HG03460 (cell line): ENCODE data around the gene NKAPD1.
"Not testable (repeated sequence)": the region's sequence is repeated elsewhere in the genome, so short reads cannot be mapped to it uniquely, and the experiment has no call there.

Source experiments
- ATAC-seq: cut with Tn5 transposase; IDR thresholded peaks from one replicate; pipeline ENCODE4 v1.9.1; 2021; ENCODE audit not compliant: unreplicated experiment

Gene NKAPD1

GRCh38 chr11:112085822-112086421 is 11.8 kb downstream of the NKAPD1 start:
- peak; percentile 28 for ATAC-seq

- ATAC-seq = peak; percentile 86
These were observed 12.5 kb downstream of the NKAPD1 start, which contains the start of the genes SDHD and TIMM8B for GRCh38 chr11:112086422-112087191. TSS of gene SDHD (plus strand) at chr11:112086873. CDS start at chr11:112086908, 35 bp downstream. TSS of gene TIMM8B (minus strand) at chr11:112086756. CDS start at chr11:112086723, 33 bp downstream.

GRCh38 chr11:112087212-112087611 is 13.1 kb downstream of the NKAPD1 start:
- no peak for ATAC-seq

- not testable (repeated sequence) for ATAC-seq
These were observed 21.2 kb downstream of the NKAPD1 start for GRCh38 chr11:112095302-112095701.

- ATAC-seq = no peak
These were observed 22.1 kb downstream of the NKAPD1 start for GRCh38 chr11:112096194-112096593.

- no peak for ATAC-seq
These were observed 23.8 kb downstream of the NKAPD1 start for GRCh38 chr11:112097734-112098528.

GRCh38 chr11:112100462-112100861 is 26.4 kb downstream of the NKAPD1 start:
- ATAC-seq = no peak

GRCh38 chr11:112103446-112103845 is 29.3 kb downstream of the NKAPD1 start:
- ATAC-seq = no peak

GRCh38 chr11:112106070-112106469 is 32.0 kb downstream of the NKAPD1 start:
- no peak for ATAC-seq

- ATAC-seq = no peak
These were observed 39.7 kb downstream of the NKAPD1 start for GRCh38 chr11:112113539-112114457.

GRCh38 chr11:112114460-112114859 is 40.4 kb downstream of the NKAPD1 start:
- ATAC-seq = no peak

- no peak for ATAC-seq
These were observed 41.3 kb downstream of the NKAPD1 start for GRCh38 chr11:112115386-112115785.

GRCh38 chr11:112118176-112118575 is 44.1 kb downstream of the NKAPD1 start:
- ATAC-seq = no peak

GRCh38 chr11:112121981-112122615 is 48.0 kb downstream of the NKAPD1 start:
- ATAC-seq = no peak

GRCh38 chr11:112123129-112123528 is 49.0 kb downstream of the NKAPD1 start:
- ATAC-seq = no peak

GRCh38 chr11:112127056-112127455 is 53.0 kb downstream of the NKAPD1 start:
- ATAC-seq = no peak

- no peak for ATAC-seq
These were observed 54.5 kb downstream of the NKAPD1 start for GRCh38 chr11:112128483-112129121.

- ATAC-seq = no peak
These were observed 55.6 kb downstream of the NKAPD1 start for GRCh38 chr11:112129656-112130055.

- ATAC-seq = no peak
These were observed 58.6 kb downstream of the NKAPD1 start for GRCh38 chr11:112132737-112133136.

GRCh38 chr11:112134473-112134872 is 60.4 kb downstream of the NKAPD1 start:
- ATAC-seq = no peak
